ENCODE data around the gene PLEK.
"Not testable (repeated sequence)": the region's sequence is repeated elsewhere in the genome, so short reads cannot be mapped to it uniquely, and the experiment has no call there.

The PLEK gene

DNA sequence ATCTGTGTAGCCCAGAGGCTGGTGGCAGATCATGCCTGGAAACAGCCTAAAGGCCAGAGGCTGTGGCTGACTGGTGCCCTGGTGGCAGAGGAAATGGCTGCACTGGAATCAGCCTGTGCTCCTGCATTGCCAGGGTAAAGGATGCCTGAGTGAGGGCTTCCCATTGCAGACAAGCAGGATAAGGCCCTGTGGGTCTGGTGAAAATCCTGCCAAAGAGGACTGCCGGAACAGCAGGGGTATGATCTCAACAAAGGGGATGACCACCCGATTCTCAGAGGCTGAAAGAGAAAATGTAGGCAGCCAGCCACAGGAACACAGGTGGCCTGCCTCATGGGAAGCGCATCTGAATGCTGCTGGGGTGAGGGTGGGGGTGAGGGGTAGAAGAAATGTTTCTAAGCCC, 53.8 kb downstream of the PLEK start:
- DNase-seq = no peak

- DNase-seq = peak in 1 of 5 donors; percentile 62
Measured at GRCh38 chr2:68420254-68420910, 55.3 kb downstream of the PLEK start.

DNA sequence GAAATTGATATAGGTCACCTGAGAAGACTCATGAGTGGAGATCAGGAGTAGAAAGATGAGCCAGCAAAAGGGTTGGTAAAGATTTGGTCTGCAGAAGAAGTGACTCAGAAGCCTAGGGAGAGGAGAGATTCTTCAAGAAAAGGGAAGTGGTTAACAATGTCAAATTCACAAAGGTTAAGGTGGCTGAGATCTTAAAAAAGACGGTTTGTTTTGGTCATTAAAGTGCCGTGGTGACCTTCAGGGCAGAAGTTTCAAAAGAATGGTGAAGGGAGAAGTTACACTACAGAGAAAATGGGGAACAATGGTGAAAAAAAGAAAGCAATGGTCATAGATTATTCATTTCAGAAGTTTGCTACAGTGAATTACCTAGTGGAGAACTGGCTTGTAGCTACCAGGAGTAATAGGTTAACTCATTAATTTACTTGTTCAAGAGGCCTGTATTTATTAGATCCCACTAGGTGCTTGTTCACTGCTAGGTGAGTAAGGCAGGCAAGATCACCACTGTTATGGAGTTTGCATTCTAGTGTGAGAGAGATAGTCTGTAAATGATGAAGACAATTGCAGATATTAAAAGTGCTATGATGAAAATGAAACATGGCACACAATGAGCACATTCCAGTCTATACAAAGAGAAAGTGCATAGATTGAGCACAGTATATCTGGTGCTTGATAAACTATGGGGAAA, 59.0 kb downstream of the PLEK start:
- DNase-seq = peak in 1 of 5 donors; percentile 74

DNA sequence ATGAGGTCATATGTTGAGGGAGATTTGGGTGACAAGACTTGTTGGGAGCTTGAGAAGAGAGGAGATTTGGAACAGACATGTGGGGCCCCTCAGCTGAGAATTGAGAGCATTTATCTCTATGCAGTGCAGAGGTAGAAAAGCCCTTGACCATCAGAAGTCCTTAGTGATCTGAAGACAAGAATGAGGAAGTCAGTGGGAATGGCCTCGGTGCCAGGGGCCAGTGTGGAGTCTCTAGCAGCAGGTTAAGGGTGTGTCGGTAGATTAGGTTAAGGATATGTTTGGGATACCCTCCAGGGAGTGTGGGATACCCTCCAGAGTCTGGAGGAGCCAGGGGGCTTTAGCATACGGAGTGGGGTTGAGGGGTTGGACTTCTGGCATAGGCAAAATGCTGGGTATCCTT, 60.4 kb downstream of the PLEK start:
- DNase-seq = no peak

- no peak for DNase-seq
Measured at GRCh38 chr2:68426446-68426845, 61.4 kb downstream of the PLEK start.

DNA sequence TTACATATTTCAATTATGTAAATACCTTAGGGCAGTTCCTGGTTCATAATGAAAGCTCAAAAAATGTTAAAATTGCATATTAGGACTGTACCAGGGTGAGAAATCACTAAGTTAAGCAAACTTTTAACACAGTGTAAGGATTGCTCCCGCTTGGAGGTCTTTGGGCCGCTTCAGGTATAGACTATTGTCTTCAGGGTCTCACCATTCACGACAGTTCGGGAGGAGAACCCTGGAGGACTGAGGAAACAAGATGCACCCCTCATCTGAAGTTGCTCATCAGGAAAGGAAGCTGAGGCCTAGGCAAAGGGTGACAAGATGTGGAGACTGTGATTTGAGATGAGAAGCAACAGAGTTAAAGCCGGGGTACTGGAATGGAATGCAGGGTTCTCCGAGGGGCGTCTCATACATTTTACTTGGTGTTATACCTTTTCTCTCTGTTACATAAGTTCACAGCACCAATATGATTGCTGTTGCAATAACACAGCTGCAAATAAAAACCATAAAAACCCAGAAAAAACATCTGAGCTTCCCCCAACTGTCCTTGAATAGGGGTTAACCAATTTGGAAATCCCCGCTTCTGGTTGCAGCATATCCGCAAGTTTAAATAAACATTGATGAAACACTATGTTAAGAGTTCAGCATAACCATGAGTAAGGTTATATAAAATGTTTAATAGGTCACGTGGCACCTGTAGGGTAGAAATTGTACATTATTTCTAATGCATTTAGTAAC, 61.9 kb downstream of the PLEK start:
- DNase-seq = peak in 1 of 5 donors; percentile 73

DNA sequence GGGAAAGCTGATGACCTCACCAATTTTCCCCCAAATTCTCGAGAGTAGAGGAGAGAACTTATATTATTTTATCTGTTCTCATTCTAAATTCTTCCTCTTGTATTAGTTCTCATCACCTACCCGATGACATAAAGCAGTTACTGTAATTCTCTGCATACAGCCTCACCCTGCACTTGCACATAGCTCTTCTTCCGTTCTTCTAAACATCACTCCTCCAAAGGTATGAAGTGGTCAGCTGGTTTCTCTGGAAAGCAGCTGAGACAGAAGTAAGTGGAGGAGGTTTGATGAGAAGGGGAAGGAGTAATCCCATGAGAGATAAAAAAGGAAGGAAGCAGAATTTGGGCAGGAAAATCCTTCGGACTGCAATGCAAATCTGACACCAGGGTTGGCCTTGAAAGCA, 63.0 kb downstream of the PLEK start:
- DNase-seq = no peak

DNA sequence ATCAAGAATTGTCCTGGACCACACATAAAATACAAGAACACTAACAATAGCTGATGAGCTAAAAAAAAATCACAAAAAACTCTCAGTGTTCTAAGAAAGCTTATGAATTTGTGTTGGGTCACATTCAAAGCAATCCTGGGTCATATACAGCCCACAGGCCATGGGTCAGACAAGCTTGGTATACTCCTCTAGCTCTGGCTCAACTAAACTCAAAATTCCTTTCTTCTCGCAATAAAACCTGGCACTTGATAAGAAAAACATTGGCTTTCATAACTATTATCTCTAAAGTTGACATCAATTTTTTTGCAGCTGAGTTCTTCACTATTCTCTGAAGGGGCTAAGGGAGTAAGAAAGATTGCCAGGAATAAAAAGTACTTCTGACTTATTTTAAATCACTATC, 63.7 kb downstream of the PLEK start:
- no peak for DNase-seq

DNA sequence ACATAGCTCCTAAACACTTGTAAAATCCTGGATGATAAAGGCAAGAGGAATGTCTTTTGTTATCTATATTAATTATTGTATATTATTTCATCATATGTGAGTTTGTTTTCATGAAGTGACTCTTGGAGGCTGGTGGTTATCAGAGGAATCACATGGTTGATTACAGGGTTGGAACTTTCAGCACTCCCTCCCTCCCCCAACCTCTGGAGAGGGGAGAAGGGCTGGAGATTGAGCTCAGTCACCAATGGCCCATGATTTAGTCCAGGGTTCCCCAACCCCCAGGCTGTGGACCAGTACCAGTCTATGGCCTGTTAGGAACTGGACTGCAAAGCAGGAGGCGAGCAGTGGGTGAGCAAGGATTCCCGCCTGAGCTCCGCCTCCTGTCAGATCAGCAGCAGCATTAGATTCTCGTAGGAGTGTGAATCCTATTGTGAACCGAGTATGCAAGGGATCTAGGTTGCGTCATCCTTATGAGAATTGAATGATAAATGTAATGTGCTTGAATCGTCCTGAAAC, 64.3 kb downstream of the PLEK start:
- DNase-seq = no peak

- DNase-seq = no peak
Measured at GRCh38 chr2:68431316-68431972, 66.4 kb downstream of the PLEK start.

DNA sequence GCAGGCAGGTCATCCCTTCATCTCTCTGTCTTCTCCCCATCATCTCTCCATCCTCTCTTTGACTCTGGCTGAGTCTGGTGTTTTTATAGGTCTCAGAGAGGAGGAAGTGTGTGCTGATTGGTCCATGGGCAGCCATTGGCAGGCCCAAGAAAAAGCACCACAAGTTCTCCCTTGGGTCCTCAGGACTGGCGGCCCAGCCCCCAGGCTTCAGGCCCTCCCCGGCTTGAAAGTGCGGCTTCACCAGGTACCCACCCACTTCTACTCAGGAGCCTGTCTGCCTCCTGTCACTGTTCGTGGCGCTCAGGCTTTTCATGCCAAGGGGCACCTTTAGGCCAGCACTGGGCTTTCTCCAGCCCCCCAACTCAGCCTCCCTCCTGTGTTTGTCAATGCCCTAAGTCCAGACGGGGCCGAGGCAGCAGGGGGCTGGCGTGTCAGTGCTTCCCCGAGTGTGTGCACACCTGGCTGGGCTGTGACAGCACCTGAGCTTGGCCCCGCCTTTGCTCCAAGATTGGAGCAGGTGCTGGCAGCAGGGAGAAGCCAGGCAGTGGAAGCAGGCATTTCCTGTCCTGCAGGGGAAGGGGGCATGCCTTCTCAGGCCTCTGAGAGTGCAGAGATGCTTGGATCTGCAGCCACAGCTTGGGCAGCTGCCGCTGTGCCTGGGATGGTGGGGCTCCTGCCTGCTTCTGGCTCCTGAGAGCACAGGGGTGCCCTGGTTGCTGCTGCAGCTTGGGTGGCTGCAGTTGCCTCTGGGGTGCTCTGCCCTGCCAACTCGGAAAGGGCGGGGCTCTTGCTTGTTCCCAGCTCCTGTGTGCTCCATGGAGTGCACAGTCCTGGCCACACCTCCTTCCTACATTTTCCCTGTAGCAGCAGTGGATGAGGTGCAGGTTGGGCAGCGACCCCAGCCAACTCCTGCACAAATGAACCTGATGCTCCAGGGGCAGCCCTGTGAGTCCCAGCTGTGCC, 67.9 kb downstream of the PLEK start:
- no peak for DNase-seq

DNA sequence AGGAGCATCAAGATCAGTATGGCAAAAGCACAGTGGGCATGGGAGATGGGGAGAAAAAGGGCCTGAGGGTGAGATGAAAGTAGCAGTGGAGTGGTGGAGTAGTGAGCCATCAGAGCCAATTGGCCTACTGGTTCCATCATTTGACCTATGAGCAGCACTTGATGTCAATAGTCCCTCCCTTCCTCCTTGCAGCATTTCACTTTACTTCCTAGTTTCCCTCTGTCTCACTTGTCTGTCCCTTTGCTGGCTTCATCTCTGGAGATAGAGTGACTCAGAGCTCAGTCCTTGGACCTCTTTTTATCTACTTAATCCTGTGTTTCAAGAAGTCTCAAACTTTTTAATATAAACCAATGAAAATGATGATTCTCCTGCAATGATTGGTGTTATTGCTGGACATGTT, 69.9 kb downstream of the PLEK start:
- DNase-seq = no peak

DNA sequence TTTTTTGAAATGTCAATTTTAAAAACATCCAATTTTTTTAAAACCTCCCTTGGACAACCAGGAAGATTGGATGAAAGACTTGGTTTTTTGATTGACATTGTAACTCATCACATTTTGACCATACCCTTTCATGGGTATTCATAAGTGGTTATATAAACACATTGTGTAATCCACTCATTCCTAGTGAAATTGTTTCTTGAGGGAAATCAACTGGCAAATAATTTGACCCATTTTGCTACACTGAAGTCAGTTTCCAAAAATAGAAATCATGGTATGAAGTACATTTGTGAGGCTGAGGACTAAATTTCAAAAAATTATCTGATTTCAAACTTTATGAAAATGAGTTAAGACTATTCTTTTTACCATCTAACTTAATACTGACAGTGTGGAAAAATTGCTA, 70.5 kb downstream of the PLEK start:
- DNase-seq = no peak

DNA sequence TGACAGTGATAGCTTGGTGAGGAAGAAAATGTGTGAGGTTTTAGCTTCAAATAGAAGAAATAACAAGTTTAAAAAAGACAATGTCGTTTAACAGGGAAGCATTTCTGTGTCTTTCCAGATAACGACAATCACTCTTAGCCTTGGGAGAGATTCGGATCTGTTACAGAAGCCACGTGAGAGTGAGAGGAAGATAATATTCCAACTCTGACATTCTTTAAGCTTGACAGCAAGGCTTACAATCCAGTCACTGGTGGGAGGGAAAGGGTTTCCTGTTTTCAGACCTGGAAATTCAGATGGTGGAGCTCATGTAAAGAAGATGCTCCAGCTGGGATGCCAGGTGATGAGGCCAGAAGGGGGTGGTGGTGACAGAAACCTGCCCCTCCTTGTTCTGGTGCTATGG, 71.2 kb downstream of the PLEK start:
- no peak for DNase-seq

DNA sequence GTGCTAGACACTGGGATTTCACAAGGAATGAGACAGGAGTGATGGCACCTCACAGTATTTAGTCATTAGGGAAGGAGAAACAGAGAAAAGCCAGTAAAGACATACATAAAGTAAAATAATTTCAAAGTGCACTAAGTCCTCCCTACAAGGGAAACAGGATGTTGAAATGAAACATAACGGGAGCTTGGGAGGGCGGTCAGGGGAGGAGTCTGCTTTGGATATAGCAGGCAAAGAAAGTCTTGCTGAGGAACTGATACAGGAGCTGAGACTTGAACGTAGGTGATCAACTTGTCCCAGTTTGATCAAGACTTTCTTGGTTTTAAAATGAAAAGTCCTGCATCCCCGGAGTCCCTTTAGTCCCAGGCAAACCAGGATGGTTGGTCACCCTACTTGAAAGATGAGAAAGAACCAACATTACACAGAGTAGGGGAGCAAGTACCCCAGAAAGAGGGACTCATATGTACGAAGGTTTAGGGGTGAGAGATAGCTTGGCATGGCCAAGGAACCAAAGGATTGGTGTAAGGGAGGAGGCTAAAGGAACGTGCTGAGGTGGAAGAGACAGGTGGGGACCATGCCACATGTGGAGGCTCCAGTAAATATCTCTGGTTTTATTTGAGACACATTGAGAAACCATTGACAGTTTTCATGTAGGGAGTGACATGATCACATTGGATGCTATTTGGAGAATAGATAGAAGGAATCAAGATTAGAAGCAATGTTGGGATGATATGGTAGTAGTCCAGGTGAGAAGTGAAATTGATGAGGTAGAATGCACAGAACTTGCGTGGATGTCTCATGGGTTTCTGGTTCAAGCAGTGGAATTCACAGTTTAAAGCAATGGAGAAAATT, 73.6 kb downstream of the PLEK start:
- no peak for DNase-seq

GRCh38 chr2:68441179-68441993, 76.3 kb downstream of the PLEK start:
- DNase-seq = peak; percentile 63 to 88 (median 77)

GRCh38 chr2:68441994-68442322, 76.9 kb downstream of the PLEK start:
- DNase-seq = no peak

- not testable (repeated sequence) for DNase-seq
Measured at GRCh38 chr2:68446425-68446824, 81.3 kb downstream of the PLEK start.

Data from T-helper 1 cell (primary cell).